Activated T-cell treated with anti-CD3 and anti-CD28 coated beads, Interleukin-2, amount 50 U/mL, for 4 hours (primary cell): ENCODE results near the gene RHBDL3. TPM values are rescaled to one million over a fixed set of nuclear protein-coding genes. Genes with fewer than 3 reads are reported as not detected.

Experiments
- ATAC-seq, 2 donors: fragments of 200-7000 bp; cut with Tn5 transposase; one replicate each; pipeline ENCODE4 v1.10.0; 2021
- DNase-seq: peaks from one replicate; pipeline ENCODE4 v3.0.0-alpha.2; 2020
- H3K27me3 Mint-ChIP-seq: one replicate; pipeline ENCODE4 v1.8.0; 2021; ENCODE audit warnings: low read depth, mixed read lengths
- H3K36me3 Mint-ChIP-seq: one replicate; pipeline ENCODE4 v1.8.0; 2022; ENCODE audit warnings: mixed read lengths; ENCODE audit not compliant: insufficient read depth
- H3K4me1 Mint-ChIP-seq: one replicate; pipeline ENCODE4 v1.8.0; 2021; ENCODE audit warnings: low read depth, mixed read lengths
- H3K4me3 Mint-ChIP-seq: one replicate; pipeline ENCODE4 v1.8.0; 2021; ENCODE audit warnings: mild to moderate bottlenecking, moderate library complexity, mixed read lengths
- H3K9me3 Mint-ChIP-seq: one replicate; pipeline ENCODE4 v1.8.0; 2021; ENCODE audit warnings: mixed read lengths
- total RNA-seq, 3 donors: library from RNA; stranded (reverse); gene quantifications; one replicate each; pipeline ENCODE4 v1.2.1, GENCODE V29; 2021

Gene RHBDL3
- total RNA-seq: under 1 TPM; 0.11 to 0.20 (median 0.16) TPM

GRCh38 chr17:32265192-32265923 is at the start of gene RHBDL3:
Gene RHBDL3 (plus strand): TSS chr17:32265832. CDS start chr17:32266190, 358 bp downstream.
- peak; percentile 44 for ATAC-seq
- peak within 1 kb of the TSS; percentile 77 for H3K4me3 Mint-ChIP-seq
- peaks cover 61% of the 10 kb centered on the region for H3K27me3 Mint-ChIP-seq
- DNase-seq: peak; percentile 25
- H3K9me3 Mint-ChIP-seq: no peaks in the 10 kb centered on the region
- peaks cover 16% of the 10 kb centered on the region for H3K4me1 Mint-ChIP-seq
- no peaks in the 10 kb centered on the region for H3K36me3 Mint-ChIP-seq

- no peak for ATAC-seq
- peaks cover 17% of the 10 kb centered on the region for H3K36me3 Mint-ChIP-seq
- DNase-seq: no peak
- no peaks in the 10 kb centered on the region for H3K9me3 Mint-ChIP-seq
- peaks cover 20% of the 10 kb centered on the region for H3K4me1 Mint-ChIP-seq
- no peak overlapping the region for H3K4me3 Mint-ChIP-seq
- no peaks in the 10 kb centered on the region for H3K27me3 Mint-ChIP-seq
Measured at GRCh38 chr17:32222621-32223020, 43.0 kb upstream of the RHBDL3 start.

GRCh38 chr17:32223703-32224102 is 41.9 kb upstream of the RHBDL3 start:
- H3K9me3 Mint-ChIP-seq: no peaks in the 10 kb centered on the region
- no peak overlapping the region for H3K4me3 Mint-ChIP-seq
- no peaks in the 10 kb centered on the region for H3K27me3 Mint-ChIP-seq
- DNase-seq (no peak), ATAC-seq (peak in 1 of 2 donors; percentile 27)
- H3K36me3 Mint-ChIP-seq: peaks cover 17% of the 10 kb centered on the region
- H3K4me1 Mint-ChIP-seq: peaks cover 19% of the 10 kb centered on the region

GRCh38 chr17:32226886-32227285 is 38.7 kb upstream of the RHBDL3 start:
- Mint-ChIP-seq H3K36me3 (peaks cover 10% of the 10 kb centered on the region), H3K4me3 (no peak overlapping the region), H3K4me1 (peaks cover 3% of the 10 kb centered on the region), H3K9me3 (no peaks in the 10 kb centered on the region), H3K27me3 (no peaks in the 10 kb centered on the region)
- no peak for DNase-seq
- no peak for ATAC-seq

GRCh38 chr17:32227910-32228309 is 37.7 kb upstream of the RHBDL3 start:
- H3K4me1 Mint-ChIP-seq: peaks cover 7% of the 10 kb centered on the region
- H3K9me3 Mint-ChIP-seq: no peaks in the 10 kb centered on the region
- DNase-seq: no peak
- H3K36me3 Mint-ChIP-seq: peaks cover 10% of the 10 kb centered on the region
- no peaks in the 10 kb centered on the region for H3K27me3 Mint-ChIP-seq
- no peak overlapping the region for H3K4me3 Mint-ChIP-seq
- ATAC-seq: no peak

GRCh38 chr17:32235588-32235987 is 30.0 kb upstream of the RHBDL3 start:
- DNase-seq (no peak), ATAC-seq (no peak)
- H3K4me1 Mint-ChIP-seq: peaks cover 7% of the 10 kb centered on the region
- H3K27me3 Mint-ChIP-seq: no peaks in the 10 kb centered on the region
- no peaks in the 10 kb centered on the region for H3K36me3 Mint-ChIP-seq
- no peaks in the 10 kb centered on the region for H3K9me3 Mint-ChIP-seq
- no peak overlapping the region for H3K4me3 Mint-ChIP-seq

- Mint-ChIP-seq H3K36me3 (no peaks in the 10 kb centered on the region), H3K4me3 (no peak overlapping the region), H3K9me3 (no peaks in the 10 kb centered on the region), H3K27me3 (no peaks in the 10 kb centered on the region), H3K4me1 (no peaks in the 10 kb centered on the region)
- DNase-seq: no peak
- ATAC-seq: no peak
Measured at GRCh38 chr17:32239456-32239855, 26.2 kb upstream of the RHBDL3 start.

GRCh38 chr17:32240750-32241149 is 24.9 kb upstream of the RHBDL3 start:
- H3K9me3 Mint-ChIP-seq: no peaks in the 10 kb centered on the region
- no peak for ATAC-seq
- H3K4me1 Mint-ChIP-seq: no peaks in the 10 kb centered on the region
- H3K27me3 Mint-ChIP-seq: no peaks in the 10 kb centered on the region
- no peak for DNase-seq
- H3K36me3 Mint-ChIP-seq: no peaks in the 10 kb centered on the region
- H3K4me3 Mint-ChIP-seq: no peak overlapping the region

- Mint-ChIP-seq H3K4me1 (no peaks in the 10 kb centered on the region), H3K4me3 (no peak overlapping the region), H3K36me3 (no peaks in the 10 kb centered on the region), H3K27me3 (no peaks in the 10 kb centered on the region), H3K9me3 (no peaks in the 10 kb centered on the region)
- DNase-seq: no peak
- no peak for ATAC-seq
Measured at GRCh38 chr17:32241640-32242039, 24.0 kb upstream of the RHBDL3 start.

GRCh38 chr17:32249475-32249874 is 16.2 kb upstream of the RHBDL3 start:
- Mint-ChIP-seq H3K36me3 (no peaks in the 10 kb centered on the region), H3K9me3 (no peaks in the 10 kb centered on the region), H3K27me3 (no peaks in the 10 kb centered on the region), H3K4me1 (no peaks in the 10 kb centered on the region), H3K4me3 (no peak overlapping the region)
- no peak for DNase-seq
- no peak for ATAC-seq

- Mint-ChIP-seq H3K9me3 (no peaks in the 10 kb centered on the region), H3K27me3 (peaks cover 2% of the 10 kb centered on the region), H3K4me1 (no peaks in the 10 kb centered on the region), H3K36me3 (no peaks in the 10 kb centered on the region), H3K4me3 (no peak overlapping the region)
- ATAC-seq (peak; percentile 90 to 98), DNase-seq (peak; percentile 45)
Measured at GRCh38 chr17:32253117-32253611, 12.5 kb upstream of the RHBDL3 start.

- H3K9me3 Mint-ChIP-seq: no peaks in the 10 kb centered on the region
- no peaks in the 10 kb centered on the region for H3K36me3 Mint-ChIP-seq
- no peak overlapping the region for H3K4me3 Mint-ChIP-seq
- no peak for ATAC-seq
- no peaks in the 10 kb centered on the region for H3K4me1 Mint-ChIP-seq
- H3K27me3 Mint-ChIP-seq: peaks cover 17% of the 10 kb centered on the region
- no peak for DNase-seq
Measured at GRCh38 chr17:32256012-32256700, 9.5 kb upstream of the RHBDL3 start.

GRCh38 chr17:32256701-32257019 is 9.0 kb upstream of the RHBDL3 start:
- Mint-ChIP-seq H3K9me3 (no peaks in the 10 kb centered on the region), H3K27me3 (peaks cover 20% of the 10 kb centered on the region), H3K36me3 (no peaks in the 10 kb centered on the region), H3K4me3 (no peak overlapping the region), H3K4me1 (no peaks in the 10 kb centered on the region)
- ATAC-seq (no peak), DNase-seq (no peak)

- Mint-ChIP-seq H3K4me3 (no peak overlapping the region), H3K27me3 (peaks cover 29% of the 10 kb centered on the region), H3K36me3 (no peaks in the 10 kb centered on the region), H3K9me3 (no peaks in the 10 kb centered on the region), H3K4me1 (no peaks in the 10 kb centered on the region)
- no peak for DNase-seq
- ATAC-seq: no peak
Measured at GRCh38 chr17:32258383-32259140, 7.1 kb upstream of the RHBDL3 start.
